HG03460 (cell line): ENCODE data around the gene CYP27B1.
A peak's percentile ranks its signal among the peaks of the same experiment; 100 is the strongest.

Experiments
- ATAC-seq: cut with Tn5 transposase; IDR thresholded peaks from one replicate; pipeline ENCODE4 v1.9.1; 2021; ENCODE audit not compliant: unreplicated experiment

Gene CYP27B1

GRCh38 chr12:57736741-57737466, 30.0 kb downstream of the CYP27B1 start:
- ATAC-seq, result no peak

GRCh38 chr12:57735952-57736740, 30.7 kb downstream of the CYP27B1 start:
- ATAC-seq, result no peak

GRCh38 chr12:57735198-57735855, 31.6 kb downstream of the CYP27B1 start:
- ATAC-seq, result no peak

DNA sequence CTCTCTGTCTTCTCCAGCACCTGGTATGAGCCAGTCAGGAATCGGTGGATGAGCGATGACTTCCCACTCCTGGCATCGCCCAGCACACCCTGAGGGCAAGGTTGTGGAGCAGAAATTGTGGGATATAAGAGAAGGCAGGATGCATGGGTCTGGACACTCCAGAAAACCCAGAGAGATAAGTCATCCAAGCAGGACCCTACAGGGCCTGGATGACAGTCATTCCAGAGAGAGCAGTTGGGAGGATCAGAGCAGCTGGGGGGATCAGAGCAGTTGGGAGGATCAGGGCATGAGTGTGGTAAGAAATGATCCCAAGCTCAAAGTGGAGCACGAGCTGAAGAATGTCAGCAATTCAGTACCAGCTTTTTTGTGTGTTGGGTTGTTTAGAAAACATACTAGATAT, 32.3 kb downstream of the CYP27B1 start:
- no peak for ATAC-seq

- no peak for ATAC-seq
Measured at GRCh38 chr12:57733928-57734327, 33.0 kb downstream of the CYP27B1 start.

GRCh38 chr12:57732726-57733593, 33.9 kb downstream of the CYP27B1 start:
- no peak for ATAC-seq

DNA sequence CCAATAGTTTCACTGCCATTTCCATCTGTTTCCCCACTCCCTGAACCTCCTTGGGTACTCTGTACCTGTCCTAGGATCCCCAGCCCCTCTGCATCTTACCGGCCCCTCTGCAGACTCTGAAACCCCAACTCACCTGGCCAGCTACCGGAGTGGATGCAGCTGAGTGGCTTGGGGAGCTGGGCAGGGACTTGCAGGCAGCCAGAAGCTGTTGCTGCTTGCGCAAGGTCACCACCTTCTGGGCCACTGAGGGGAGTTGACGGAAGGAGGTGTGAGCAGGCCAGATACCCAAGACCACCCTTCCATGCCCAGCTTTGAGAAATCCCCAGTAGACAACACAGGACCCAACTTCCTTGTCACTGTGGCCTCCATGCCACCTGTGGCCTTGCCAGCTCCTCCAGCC, 34.6 kb downstream of the CYP27B1 start:
- no peak for ATAC-seq

GRCh38 chr12:57731411-57732080, 35.3 kb downstream of the CYP27B1 start:
- ATAC-seq, result no peak

- no peak for ATAC-seq
Measured at GRCh38 chr12:57730336-57731067, 36.4 kb downstream of the CYP27B1 start.

DNA sequence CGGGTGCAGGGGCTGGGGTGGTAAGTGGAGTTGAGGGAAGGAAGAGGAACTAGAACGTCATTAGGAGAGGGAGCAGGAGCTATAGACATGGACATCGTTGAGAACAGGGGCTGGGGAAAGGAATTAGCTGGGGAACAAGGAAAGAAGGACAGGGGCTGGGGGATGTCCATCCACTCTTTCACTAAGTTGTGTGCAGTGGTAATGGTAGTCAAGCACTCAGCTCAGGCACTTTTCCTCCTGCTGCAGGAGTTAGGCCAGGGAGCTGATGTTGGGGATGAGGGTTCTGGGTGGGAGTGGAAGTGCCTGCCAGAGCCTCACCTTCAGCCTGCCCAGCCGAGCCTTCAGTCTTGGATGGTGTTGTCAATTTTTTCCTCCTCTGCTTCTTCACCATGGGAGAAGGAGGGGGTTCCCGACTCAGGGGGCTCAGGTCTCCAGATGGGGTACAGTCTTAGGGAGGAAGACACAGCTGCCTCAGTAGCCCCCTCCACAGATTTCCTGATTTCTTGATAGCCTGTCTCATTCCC, 37.5 kb downstream of the CYP27B1 start:
- ATAC-seq, result no peak

GRCh38 chr12:57727758-57728395, 39.0 kb downstream of the CYP27B1 start:
- no peak for ATAC-seq

GRCh38 chr12:57726884-57727757, 39.8 kb downstream of the CYP27B1 start:
- no peak for ATAC-seq

DNA sequence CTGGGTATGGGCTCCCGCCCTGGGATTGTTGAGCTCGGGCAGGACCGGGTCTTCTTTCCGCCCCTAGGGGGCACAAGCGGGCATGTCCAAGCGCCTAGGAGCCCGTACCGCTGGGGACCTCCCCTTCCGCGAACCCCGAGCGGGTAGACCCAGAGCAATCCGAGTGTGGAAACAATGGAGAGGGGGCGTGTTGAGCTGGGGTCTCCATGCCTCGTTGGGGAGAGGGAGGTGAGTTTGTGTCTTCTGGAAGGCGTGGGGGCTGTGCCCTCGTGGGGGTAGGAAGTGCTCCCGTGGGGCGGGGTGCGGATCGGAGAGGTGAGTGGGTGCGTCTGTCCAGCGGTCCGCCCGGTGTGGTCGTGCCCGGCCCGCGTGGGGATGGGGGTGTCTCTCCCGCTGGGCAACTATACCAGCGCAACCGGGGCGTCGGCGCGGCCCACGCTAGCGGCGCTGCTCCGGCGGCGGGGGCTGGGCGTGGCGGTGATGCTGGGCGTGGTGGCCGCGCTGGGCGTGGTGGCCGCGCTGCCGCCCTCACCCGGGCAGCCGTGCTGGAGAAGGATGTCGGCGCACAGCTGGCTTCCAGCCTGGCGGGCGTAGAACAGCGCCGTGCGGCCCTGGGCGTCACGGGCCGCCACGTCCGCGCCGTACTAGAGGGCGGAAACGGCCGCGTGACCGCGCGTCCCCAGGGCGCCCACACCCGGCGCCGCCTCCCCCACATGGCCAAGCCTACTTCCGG, 40.6 kb downstream of the CYP27B1 start:
- peak; percentile 54 for ATAC-seq

GRCh38 chr12:57725851-57726150, 41.1 kb downstream of the CYP27B1 start:
- no peak for ATAC-seq

DNA sequence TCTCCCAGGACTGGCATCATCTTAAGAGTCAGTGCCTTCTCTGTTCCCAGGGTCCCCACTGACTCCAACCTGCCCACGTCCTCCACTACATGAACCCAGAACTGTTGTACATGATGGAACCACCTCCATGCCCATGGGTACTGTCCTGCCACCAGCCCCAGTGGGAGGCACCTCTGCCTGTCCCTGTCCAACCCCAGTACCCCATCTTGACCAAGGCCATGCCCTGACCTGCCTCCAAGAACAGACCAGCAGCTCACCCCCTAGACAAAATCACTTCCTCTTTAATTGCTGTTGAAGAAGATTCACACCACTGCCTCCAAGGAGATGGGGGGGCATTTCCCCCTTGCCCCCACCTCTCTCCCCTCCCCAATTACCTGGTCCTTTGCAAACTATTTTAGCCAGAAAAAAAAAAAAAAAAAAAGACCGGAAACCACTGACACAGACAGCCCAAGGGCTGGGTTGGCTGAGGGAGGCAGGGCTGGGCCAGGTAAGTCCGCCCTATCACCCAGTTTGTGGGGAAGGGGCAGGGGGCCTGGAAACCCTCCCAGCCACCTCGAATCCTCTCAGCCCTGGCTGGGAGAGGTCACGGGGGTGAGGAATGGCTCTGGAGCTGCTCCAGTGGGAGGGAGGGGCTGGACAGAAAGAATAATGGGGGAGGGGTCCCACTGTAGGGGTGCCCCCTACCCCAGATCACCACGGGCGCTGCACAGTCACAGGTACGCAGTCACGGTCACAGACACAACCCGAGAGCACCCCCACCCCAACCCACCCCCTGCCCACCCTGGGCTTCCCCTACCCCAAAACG, 41.7 kb downstream of the CYP27B1 start:
- ATAC-seq, result no peak

- ATAC-seq, result no peak
Measured at GRCh38 chr12:57724003-57724935, 42.6 kb downstream of the CYP27B1 start.
